ENCODE measurements around the gene PSMG4. TPM values are rescaled to one million over a fixed set of nuclear protein-coding genes. Genes with fewer than 3 reads are reported as not detected.

Gene PSMG4
- total and polyA plus RNA-seq, 9 of the 15 experiments (the other 6 are each of a cell fraction or from before 2014, with no cell fraction given) = 12.9 to 185 (median 52.0) TPM

DNA sequence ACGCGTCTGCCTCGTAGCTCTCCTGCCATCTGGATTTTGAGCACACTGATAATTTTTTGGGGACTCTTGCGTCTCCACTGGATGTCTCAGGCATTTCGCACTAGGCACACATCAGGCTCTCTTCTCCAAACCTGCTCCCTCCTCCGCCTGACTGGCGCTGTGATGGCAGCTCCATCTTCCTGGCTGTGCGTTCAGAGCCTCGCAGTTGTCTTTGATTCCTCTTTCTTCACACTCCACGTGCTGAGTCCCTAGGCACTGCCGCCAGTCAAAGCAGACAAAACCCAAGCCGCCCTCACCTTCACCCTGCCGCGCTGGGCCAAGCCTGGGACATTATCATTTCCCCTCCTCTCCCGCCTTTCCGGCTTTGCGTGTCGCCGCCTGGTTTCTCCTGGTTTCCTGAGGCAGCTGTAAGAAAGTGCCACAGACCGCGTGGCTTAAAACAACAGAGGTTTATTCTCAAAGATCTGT lies 778 bp downstream of the PSMG4 start (continued):
- TF ChIP-seq, protein P1, sequence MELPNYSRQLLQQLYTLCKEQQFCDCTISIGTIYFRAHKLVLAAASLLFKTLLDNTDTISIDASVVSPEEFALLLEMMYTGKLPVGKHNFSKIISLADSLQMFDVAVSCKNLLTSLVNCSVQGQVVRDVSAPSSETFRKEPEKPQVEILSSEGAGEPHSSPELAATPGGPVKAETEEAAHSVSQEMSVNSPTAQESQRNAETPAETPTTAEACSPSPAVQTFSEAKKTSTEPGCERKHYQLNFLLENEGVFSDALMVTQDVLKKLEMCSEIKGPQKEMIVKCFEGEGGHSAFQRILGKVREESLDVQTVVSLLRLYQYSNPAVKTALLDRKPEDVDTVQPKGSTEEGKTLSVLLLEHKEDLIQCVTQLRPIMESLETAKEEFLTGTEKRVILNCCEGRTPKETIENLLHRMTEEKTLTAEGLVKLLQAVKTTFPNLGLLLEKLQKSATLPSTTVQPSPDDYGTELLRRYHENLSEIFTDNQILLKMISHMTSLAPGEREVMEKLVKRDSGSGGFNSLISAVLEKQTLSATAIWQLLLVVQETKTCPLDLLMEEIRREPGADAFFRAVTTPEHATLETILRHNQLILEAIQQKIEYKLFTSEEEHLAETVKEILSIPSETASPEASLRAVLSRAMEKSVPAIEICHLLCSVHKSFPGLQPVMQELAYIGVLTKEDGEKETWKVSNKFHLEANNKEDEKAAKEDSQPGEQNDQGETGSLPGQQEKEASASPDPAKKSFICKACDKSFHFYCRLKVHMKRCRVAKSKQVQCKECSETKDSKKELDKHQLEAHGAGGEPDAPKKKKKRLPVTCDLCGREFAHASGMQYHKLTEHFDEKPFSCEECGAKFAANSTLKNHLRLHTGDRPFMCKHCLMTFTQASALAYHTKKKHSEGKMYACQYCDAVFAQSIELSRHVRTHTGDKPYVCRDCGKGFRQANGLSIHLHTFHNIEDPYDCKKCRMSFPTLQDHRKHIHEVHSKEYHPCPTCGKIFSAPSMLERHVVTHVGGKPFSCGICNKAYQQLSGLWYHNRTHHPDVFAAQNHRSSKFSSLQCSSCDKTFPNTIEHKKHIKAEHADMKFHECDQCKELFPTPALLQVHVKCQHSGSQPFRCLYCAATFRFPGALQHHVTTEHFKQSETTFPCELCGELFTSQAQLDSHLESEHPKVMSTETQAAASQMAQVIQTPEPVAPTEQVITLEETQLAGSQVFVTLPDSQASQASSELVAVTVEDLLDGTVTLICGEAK (IDR thresholded peaks at IDR 0.05) = peak; percentile 56; the same call in 1 of the 2 replicates
- TF ChIP-seq, protein P1 (CRISPR knock-in tag; IDR thresholded peaks at IDR 0.05) = no peak
- TF ChIP-seq RAD21 (CRISPR knock-in tag; conservative IDR thresholded peaks at IDR 0.05 in 1 of 2, IDR thresholded peaks at IDR 0.05 in 1 of 2) = peak in 1 of 2 experiments; percentile 13; a peak in 1 of 4 replicates
- peak; percentile 28 for TF ChIP-seq TAF1 (IDR thresholded peaks at IDR 0.05; ENCODE audit: control insufficient read depth, extremely low read depth, insufficient read depth, low read length, severe bottlenecking)
- no peak for TF ChIP-seq ZNF316 (IDR thresholded peaks at IDR 0.05)
- peak; percentile 78; the same call in 1 of the 2 replicates for TF ChIP-seq LCOR (CRISPR knock-in tag; IDR thresholded peaks at IDR 0.05)
- TF ChIP-seq SIN3A (IDR thresholded peaks at IDR 0.05; ENCODE audit: borderline replicate concordance in 2 of 2, control insufficient read depth in 1 of 2, low read depth in 2 of 2, low read length in 2 of 2) = 0 out of 4 replicates have a peak, but pooled peaks of 1 of the 2 experiments have one; percentile 46
- TF ChIP-seq SRF (CRISPR knock-in tag; IDR thresholded peaks at IDR 0.05) = no peak
- TF ChIP-seq PRMT5 (CRISPR knock-in tag; IDR thresholded peaks at IDR 0.05) = no peak
- TF ChIP-seq DPF2 (IDR thresholded peaks at IDR 0.05) = peak; percentile 26; the same call in 1 of the 2 replicates
- no peak for TF ChIP-seq TCFL5 (CRISPR knock-in tag; conservative IDR thresholded peaks at IDR 0.05)
- peak; percentile 81 for TF ChIP-seq HDAC2 (IDR thresholded peaks at IDR 0.05)
- no peak for TF ChIP-seq ZNF830 (CRISPR knock-in tag; IDR thresholded peaks at IDR 0.05)
- TF ChIP-seq SMARCE1 (IDR thresholded peaks at IDR 0.05) = 0 out of 2 replicates have a peak, but pooled peaks have one; percentile 65
